RWPE2 (cell line): Measurements from ENCODE around the gene ITGAX.

Experiments
- ATAC-seq: fragments of 200-7000 bp; cut with Tn5 transposase; 3 replicates; pipeline ENCODE4 v1.9.1; 2021; ENCODE audit warnings: low read depth
- DNase-seq: peaks from one replicate; pipeline ENCODE4 v3.0.0-alpha.2; 2020; ENCODE audit warnings: low spot score
- H3K27ac ChIP-seq: fragments of 450-650 bp; 2 replicates; pipeline ENCODE4 v1.5.1; 2017; ENCODE audit warnings: mild to moderate bottlenecking; ENCODE audit not compliant: poor library complexity, severe bottlenecking
- H3K27me3 ChIP-seq: fragments of 250-450 bp; sonication (Bioruptor Pico); 2 replicates; pipeline ENCODE4 v1.5.1; 2021; ENCODE audit warnings: mild to moderate bottlenecking, moderate library complexity; ENCODE audit not compliant: insufficient read depth, poor library complexity, severe bottlenecking
- H3K36me3 ChIP-seq: fragments of 250-450 bp; sonication (Bioruptor Pico); 2 replicates; pipeline ENCODE4 v1.5.1; 2020; ENCODE audit warnings: low read depth, mild to moderate bottlenecking, moderate library complexity
- H3K4me1 ChIP-seq: fragments of 250-450 bp; sonication (Bioruptor Pico); 2 replicates; pipeline ENCODE4 v1.5.1; 2021; ENCODE audit warnings: mild to moderate bottlenecking, moderate library complexity; ENCODE audit not compliant: insufficient read depth, poor library complexity, severe bottlenecking
- H3K4me3 ChIP-seq: fragments of 250-450 bp; sonication (Bioruptor Pico); 2 replicates; pipeline ENCODE4 v1.5.1; 2021; ENCODE audit warnings: mild to moderate bottlenecking, moderate library complexity; ENCODE audit not compliant: severe bottlenecking
- H3K9me3 ChIP-seq: fragments of 250-450 bp; sonication (Bioruptor Pico); 2 replicates; pipeline ENCODE4 v1.5.1; 2021; ENCODE audit warnings: mild to moderate bottlenecking, moderate library complexity; ENCODE audit not compliant: severe bottlenecking
- TF ChIP-seq, protein P1 (sequence below): fragments of 450-650 bp; IDR thresholded peaks from one replicate; pipeline ENCODE4 v1.5.1; 2017; ENCODE audit warnings: mild to moderate bottlenecking, moderate library complexity; ENCODE audit not compliant: poor library complexity, severe bottlenecking

ITGAX gene

GRCh38 chr16:31325171-31325570 is 29.8 kb upstream of the ITGAX start:
- DNase-seq (no peak), ATAC-seq (no peak)
- H3K4me3 ChIP-seq: no peak overlapping the region
- H3K27ac ChIP-seq: no peak overlapping the region
- no peaks in the 10 kb centered on the region for H3K36me3 ChIP-seq
- H3K4me1 ChIP-seq: no peaks in the 10 kb centered on the region
- no peaks in the 10 kb centered on the region for H3K9me3 ChIP-seq
- TF ChIP-seq, protein P1, sequence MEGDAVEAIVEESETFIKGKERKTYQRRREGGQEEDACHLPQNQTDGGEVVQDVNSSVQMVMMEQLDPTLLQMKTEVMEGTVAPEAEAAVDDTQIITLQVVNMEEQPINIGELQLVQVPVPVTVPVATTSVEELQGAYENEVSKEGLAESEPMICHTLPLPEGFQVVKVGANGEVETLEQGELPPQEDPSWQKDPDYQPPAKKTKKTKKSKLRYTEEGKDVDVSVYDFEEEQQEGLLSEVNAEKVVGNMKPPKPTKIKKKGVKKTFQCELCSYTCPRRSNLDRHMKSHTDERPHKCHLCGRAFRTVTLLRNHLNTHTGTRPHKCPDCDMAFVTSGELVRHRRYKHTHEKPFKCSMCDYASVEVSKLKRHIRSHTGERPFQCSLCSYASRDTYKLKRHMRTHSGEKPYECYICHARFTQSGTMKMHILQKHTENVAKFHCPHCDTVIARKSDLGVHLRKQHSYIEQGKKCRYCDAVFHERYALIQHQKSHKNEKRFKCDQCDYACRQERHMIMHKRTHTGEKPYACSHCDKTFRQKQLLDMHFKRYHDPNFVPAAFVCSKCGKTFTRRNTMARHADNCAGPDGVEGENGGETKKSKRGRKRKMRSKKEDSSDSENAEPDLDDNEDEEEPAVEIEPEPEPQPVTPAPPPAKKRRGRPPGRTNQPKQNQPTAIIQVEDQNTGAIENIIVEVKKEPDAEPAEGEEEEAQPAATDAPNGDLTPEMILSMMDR: no peak
- H3K27me3 ChIP-seq: peaks cover 6% of the 10 kb centered on the region

GRCh38 chr16:31327646-31328225 is 27.2 kb upstream of the ITGAX start:
- TF ChIP-seq, protein P1: no peak
- Histone ChIP-seq H3K9me3 (no peaks in the 10 kb centered on the region), H3K4me3 (no peak overlapping the region), H3K36me3 (no peaks in the 10 kb centered on the region), H3K4me1 (no peaks in the 10 kb centered on the region), H3K27me3 (peaks cover 30% of the 10 kb centered on the region), H3K27ac (no peak overlapping the region)
- ATAC-seq (no peak), DNase-seq (no peak)

DNA sequence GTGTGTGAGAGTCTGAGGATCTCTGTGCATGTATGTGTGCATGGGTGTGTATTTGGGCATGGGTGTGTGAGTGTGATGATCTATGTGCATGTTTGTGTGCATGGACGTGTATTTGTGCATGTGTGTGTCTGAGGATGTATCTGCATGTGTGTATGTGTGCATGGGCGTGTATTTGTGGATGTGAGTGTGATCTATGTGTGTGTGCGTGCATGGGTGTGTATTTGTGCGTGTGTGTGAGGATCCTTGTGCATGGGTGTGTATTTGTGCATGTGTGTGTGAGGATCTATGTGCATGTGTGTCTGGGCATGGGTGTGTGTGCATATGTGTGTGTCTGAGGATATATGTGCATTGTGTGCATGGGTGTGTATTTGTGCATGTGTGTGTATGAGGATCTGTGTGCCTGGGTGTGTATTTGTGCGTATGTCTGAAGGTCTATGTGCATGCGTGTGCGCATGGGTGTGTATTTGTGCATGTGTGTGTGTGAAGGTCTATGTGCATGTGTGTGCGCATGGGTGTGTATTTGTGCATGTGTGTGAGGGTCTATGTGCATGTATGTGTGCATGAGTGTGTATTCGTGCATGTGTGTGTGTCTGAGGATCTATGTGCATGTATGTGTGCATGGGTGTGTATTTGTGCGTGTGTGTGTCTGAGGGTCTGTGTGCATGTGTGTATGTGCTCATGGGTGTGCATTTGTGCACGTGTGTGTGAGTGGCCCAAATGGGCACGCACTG is 26.5 kb upstream of the ITGAX start:
- no peak overlapping the region for H3K27ac ChIP-seq
- no peak for ATAC-seq
- H3K27me3 ChIP-seq: peaks cover 30% of the 10 kb centered on the region
- DNase-seq: no peak
- H3K4me1 ChIP-seq: no peaks in the 10 kb centered on the region
- H3K9me3 ChIP-seq: no peaks in the 10 kb centered on the region
- TF ChIP-seq, protein P1: no peak
- H3K4me3 ChIP-seq: no peak overlapping the region
- H3K36me3 ChIP-seq: no peaks in the 10 kb centered on the region

- H3K4me3 ChIP-seq: no peak overlapping the region
These were observed 25.1 kb upstream of the ITGAX start for GRCh38 chr16:31329671-31330552.

More at GRCh38 chr16:31329671-31330552, 25.1 kb upstream of the ITGAX start:
- H3K27me3 ChIP-seq: peaks cover 33% of the 10 kb centered on the region
- H3K4me1 ChIP-seq: no peaks in the 10 kb centered on the region
- DNase-seq (no peak), ATAC-seq (no peak)
- H3K9me3 ChIP-seq: no peaks in the 10 kb centered on the region
- H3K27ac ChIP-seq: no peak overlapping the region
- no peaks in the 10 kb centered on the region for H3K36me3 ChIP-seq
- TF ChIP-seq, protein P1: no peak
